ENCODE data around the gene ADIG. TPM values are rescaled to one million over a fixed set of nuclear protein-coding genes. Genes with fewer than 3 reads are reported as not detected.

ADIG gene
- not detected for total RNA-seq

DNA sequence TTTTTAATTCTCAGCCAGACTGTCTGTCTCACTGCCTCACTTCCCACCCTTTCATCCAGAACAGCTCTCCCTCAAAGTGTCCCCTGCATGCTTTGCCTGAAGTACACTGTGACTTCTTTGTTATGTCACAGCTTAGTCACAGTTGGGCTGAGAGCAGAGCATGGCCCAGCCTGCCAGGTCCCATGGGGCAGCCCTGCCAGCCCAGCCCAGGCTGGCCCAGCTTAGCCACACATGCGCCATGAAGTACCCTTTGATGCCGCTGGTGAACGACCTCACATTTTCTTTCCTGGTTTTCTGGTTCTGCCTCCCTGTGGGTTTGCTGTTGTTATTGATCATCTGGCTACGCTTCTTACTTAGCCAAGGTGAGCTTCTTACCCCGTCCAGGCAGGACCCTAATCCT, at the start of gene ADIG:
Gene ADIG, plus strand, starts transcription at position 185 of the 400 bp plus-strand sequence. Its CDS starts 54 bp downstream, at position 239.
- no peak for DNase-seq (ENCODE audit: extremely low spot score)
- H3K27me3 ChIP-seq: peaks cover 0 to 29% (median 0%) of the 10 kb centered on the region in 4 donors
- H3K4me3 ChIP-seq: no peak within 1 kb of the TSS
- H3K9me3 ChIP-seq: no peaks in the 10 kb centered on the region
- no peak within 1 kb of the TSS for H3K27ac ChIP-seq (replicated peaks in 1 of 4)
- 75% methylated on average over 5 of the region's 5 CpGs for WGBS
- intact Hi-C loops (cut with DNase I): no loop called here
- TF ChIP-seq EP300 (IDR thresholded peaks at IDR 0.05) (no peak), POLR2A (IDR thresholded peaks at IDR 0.05; ENCODE audit: low read depth) (no peak), POLR2AphosphoS5 (IDR thresholded peaks at IDR 0.05) (no peak)
- TF ChIP-seq, protein P1, sequence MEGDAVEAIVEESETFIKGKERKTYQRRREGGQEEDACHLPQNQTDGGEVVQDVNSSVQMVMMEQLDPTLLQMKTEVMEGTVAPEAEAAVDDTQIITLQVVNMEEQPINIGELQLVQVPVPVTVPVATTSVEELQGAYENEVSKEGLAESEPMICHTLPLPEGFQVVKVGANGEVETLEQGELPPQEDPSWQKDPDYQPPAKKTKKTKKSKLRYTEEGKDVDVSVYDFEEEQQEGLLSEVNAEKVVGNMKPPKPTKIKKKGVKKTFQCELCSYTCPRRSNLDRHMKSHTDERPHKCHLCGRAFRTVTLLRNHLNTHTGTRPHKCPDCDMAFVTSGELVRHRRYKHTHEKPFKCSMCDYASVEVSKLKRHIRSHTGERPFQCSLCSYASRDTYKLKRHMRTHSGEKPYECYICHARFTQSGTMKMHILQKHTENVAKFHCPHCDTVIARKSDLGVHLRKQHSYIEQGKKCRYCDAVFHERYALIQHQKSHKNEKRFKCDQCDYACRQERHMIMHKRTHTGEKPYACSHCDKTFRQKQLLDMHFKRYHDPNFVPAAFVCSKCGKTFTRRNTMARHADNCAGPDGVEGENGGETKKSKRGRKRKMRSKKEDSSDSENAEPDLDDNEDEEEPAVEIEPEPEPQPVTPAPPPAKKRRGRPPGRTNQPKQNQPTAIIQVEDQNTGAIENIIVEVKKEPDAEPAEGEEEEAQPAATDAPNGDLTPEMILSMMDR (IDR thresholded peaks at IDR 0.05): no peak
- H3K36me3 ChIP-seq: peaks cover under 1 to 23% (median 6%) of the 10 kb centered on the region in 4 donors
- peaks cover 0 to 11% (median 4%) of the 10 kb centered on the region in 4 donors for H3K4me1 ChIP-seq

DNA sequence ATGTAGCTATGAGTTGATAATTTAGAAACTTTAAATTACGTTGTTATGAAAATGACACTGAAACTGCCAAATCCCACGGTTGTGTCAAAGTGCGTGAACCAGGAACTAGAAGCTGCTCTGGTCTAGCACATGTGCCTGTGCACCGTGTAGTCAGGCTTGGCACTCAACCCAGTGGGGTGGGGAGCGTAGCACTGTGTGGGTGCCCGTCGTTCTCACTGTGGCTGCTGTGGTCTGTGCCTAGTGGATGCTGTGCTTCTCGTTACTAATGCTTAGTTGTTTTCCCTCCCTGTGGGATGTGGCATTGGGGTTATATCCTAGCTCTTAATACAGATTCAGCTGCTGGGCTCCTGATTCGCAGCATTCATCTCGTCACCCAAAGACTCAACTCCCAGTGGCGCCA, 46.2 kb upstream of the ADIG start:
- intact Hi-C loops (cut with DNase I): no loop called here
- TF ChIP-seq EP300 (IDR thresholded peaks at IDR 0.05) (no peak), POLR2AphosphoS5 (IDR thresholded peaks at IDR 0.05) (no peak), POLR2A (IDR thresholded peaks at IDR 0.05; ENCODE audit: low read depth) (no peak)
- TF ChIP-seq, protein P1 (IDR thresholded peaks at IDR 0.05): no peak

GRCh38 chr20:38536310-38536709, 44.7 kb upstream of the ADIG start:
- H3K9me3 ChIP-seq: no peaks in the 10 kb centered on the region
- no peak overlapping the region for H3K4me3 ChIP-seq
- no peak for DNase-seq (ENCODE audit: extremely low spot score)
- no peak overlapping the region for H3K27ac ChIP-seq (replicated peaks in 1 of 4)
- H3K27me3 ChIP-seq: no peaks in the 10 kb centered on the region
- H3K4me1 ChIP-seq: no peaks in the 10 kb centered on the region
- H3K36me3 ChIP-seq: peaks cover 46 to 100% (median 89%) of the 10 kb centered on the region in 4 donors
- WGBS: 90% methylated on average over 2 of the region's 2 CpGs
- intact Hi-C loops (cut with DNase I): no loop called here
- TF ChIP-seq, protein P1 (IDR thresholded peaks at IDR 0.05): no peak
- no peak for TF ChIP-seq POLR2AphosphoS5 (IDR thresholded peaks at IDR 0.05)
- no peak for TF ChIP-seq EP300 (IDR thresholded peaks at IDR 0.05)
- no peak for TF ChIP-seq POLR2A (IDR thresholded peaks at IDR 0.05; ENCODE audit: low read depth)

More for the DNA sequence above, 46.2 kb upstream of the ADIG start:
- peaks cover 36 to 100% (median 88%) of the 10 kb centered on the region in 4 donors for H3K36me3 ChIP-seq
- 88% methylated on average over 8 of the region's 11 CpGs for WGBS
- DNase-seq (ENCODE audit: extremely low spot score): no peak
- H3K9me3 ChIP-seq: no peaks in the 10 kb centered on the region
- no peak overlapping the region for H3K27ac ChIP-seq (replicated peaks in 1 of 4)
- H3K4me1 ChIP-seq: no peaks in the 10 kb centered on the region
- no peaks in the 10 kb centered on the region for H3K27me3 ChIP-seq
- H3K4me3 ChIP-seq: no peak overlapping the region

- H3K36me3 ChIP-seq: peaks cover 47 to 100% (median 90%) of the 10 kb centered on the region in 4 donors
- DNase-seq (ENCODE audit: extremely low spot score): no peak
- 100% methylated on average over 1 of the region's 1 CpG for WGBS
- H3K27ac ChIP-seq (replicated peaks in 1 of 4): no peak overlapping the region
- H3K4me1 ChIP-seq: no peaks in the 10 kb centered on the region
- H3K9me3 ChIP-seq: no peaks in the 10 kb centered on the region
- TF ChIP-seq POLR2A (IDR thresholded peaks at IDR 0.05; ENCODE audit: low read depth) (no peak), POLR2AphosphoS5 (IDR thresholded peaks at IDR 0.05) (no peak), EP300 (IDR thresholded peaks at IDR 0.05) (no peak)
- TF ChIP-seq, protein P1 (IDR thresholded peaks at IDR 0.05): no peak
- H3K27me3 ChIP-seq: no peaks in the 10 kb centered on the region
- no peak overlapping the region for H3K4me3 ChIP-seq
- intact Hi-C loops (cut with DNase I): no loop called here
Observed at GRCh38 chr20:38537176-38537575, 43.8 kb upstream of the ADIG start.

DNA sequence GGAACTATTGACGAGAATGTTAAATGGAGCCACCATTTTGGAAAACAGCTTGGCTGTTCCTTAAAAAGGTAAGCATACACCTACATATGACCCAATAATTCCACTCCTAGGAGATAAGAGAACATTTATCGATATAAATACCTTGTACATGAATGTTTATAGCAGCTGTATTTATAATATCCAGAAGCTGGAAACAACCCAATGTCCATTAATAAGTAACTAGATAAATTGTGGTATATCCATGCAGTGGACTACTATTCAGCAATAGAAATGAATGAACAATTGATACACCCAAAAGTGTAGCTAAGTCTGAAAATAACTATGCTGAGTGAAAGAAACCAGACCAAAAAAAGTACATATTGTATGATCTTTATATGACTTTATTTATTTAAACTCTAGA, 42.2 kb upstream of the ADIG start:
- peaks cover 39 to 100% (median 89%) of the 10 kb centered on the region in 4 donors for H3K36me3 ChIP-seq
- 97% methylated on average over 2 of the region's 2 CpGs for WGBS

More for the DNA sequence above, 42.2 kb upstream of the ADIG start:
- H3K27ac ChIP-seq (replicated peaks in 1 of 4): no peak overlapping the region
- no peak for DNase-seq (ENCODE audit: extremely low spot score)
- TF ChIP-seq, protein P1 (IDR thresholded peaks at IDR 0.05): no peak
- no peak for TF ChIP-seq POLR2AphosphoS5 (IDR thresholded peaks at IDR 0.05)
- no peak for TF ChIP-seq POLR2A (IDR thresholded peaks at IDR 0.05; ENCODE audit: low read depth)
- no peak for TF ChIP-seq EP300 (IDR thresholded peaks at IDR 0.05)
- intact Hi-C loops (cut with DNase I): no loop called here
- H3K27me3 ChIP-seq: no peaks in the 10 kb centered on the region
- peaks cover 0 to 13% (median 0%) of the 10 kb centered on the region in 4 donors for H3K4me1 ChIP-seq
- H3K4me3 ChIP-seq: no peak overlapping the region
- H3K9me3 ChIP-seq: no peaks in the 10 kb centered on the region
